ENCODE results near the gene FGF14. TPM values are rescaled to one million over a fixed set of nuclear protein-coding genes. Genes with fewer than 3 reads are reported as not detected.

Gene FGF14
- total RNA-seq, 2 experiments from 2014 or later = not detected

GRCh38 chr13:102208347-102208746, 193.5 kb downstream of the FGF14 start:
- peaks cover 5% of the 10 kb centered on the region for H3K27me3 Mint-ChIP-seq
- CTCF ChIA-PET = no interaction called here
- no peaks in the 10 kb centered on the region for H3K36me3 Mint-ChIP-seq (ENCODE audit: low read depth)
- no peak overlapping the region for H3K4me3 Mint-ChIP-seq
- no peak for DNase-seq
- no peaks in the 10 kb centered on the region for H3K9me3 Mint-ChIP-seq
- no peaks in the 10 kb centered on the region for H3K4me1 Mint-ChIP-seq
- no peak overlapping the region for H3K27ac Mint-ChIP-seq
- POLR2A ChIA-PET = no interaction called here

- peaks cover 5% of the 10 kb centered on the region for H3K27me3 Mint-ChIP-seq
- no peak overlapping the region for H3K4me3 Mint-ChIP-seq
- H3K27ac Mint-ChIP-seq = no peak overlapping the region
- H3K9me3 Mint-ChIP-seq = no peaks in the 10 kb centered on the region
- no peak for DNase-seq
- ChIA-PET POLR2A (no interaction called here), CTCF (no interaction called here)
- H3K4me1 Mint-ChIP-seq = no peaks in the 10 kb centered on the region
- no peaks in the 10 kb centered on the region for H3K36me3 Mint-ChIP-seq (ENCODE audit: low read depth)
These were observed 194.0 kb downstream of the FGF14 start for GRCh38 chr13:102207680-102208342.

- no peak overlapping the region for H3K27ac Mint-ChIP-seq
These were observed 198.1 kb downstream of the FGF14 start for GRCh38 chr13:102203718-102204117.

DNA sequence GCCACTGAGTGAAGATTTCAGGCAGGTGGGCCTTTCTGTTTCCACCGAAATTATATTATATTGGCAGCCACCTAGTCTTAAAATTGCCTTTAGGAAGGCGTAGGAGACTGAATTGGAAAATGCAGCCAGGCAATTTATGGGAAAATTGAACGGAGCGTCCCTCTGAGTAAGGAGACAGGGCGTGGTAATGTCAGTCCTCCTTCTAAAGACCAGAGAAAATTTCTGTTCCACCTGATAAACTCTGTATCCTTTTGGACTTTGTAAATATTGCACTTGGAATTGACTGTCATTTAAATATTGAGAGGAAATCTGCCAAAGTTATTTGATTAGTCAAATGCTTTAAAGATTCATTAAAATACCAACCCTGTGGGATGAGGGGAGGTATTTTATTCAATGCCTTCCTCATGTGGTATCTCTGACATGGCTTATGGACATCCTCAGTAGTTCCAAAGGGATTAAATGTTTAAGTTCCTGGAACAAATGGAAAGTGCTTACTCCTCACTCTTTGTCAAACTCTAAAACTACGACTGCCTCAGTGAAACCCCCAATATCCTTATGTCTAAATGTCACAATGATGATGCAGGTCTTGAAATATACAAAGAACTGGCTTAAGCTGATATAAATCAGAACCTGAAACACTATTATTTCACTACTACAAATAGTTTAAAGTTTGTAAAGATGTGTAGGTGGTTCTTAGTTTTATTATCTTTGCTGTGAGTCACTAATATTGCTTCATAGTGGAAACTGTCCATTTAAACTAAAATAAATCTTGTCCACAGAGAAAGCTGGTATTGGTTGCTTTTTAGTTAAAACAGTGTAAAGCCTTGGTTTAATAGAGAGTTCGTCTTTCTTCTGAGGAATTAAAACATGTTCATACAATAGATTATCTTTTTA, 203.2 kb downstream of the FGF14 start:
- H3K4me1 Mint-ChIP-seq = no peaks in the 10 kb centered on the region
- no peaks in the 10 kb centered on the region for H3K27me3 Mint-ChIP-seq
- ChIA-PET POLR2A (no interaction called here), CTCF (interaction anchor here (1.7 kb wide), 1 partner anchor 357 kb away, joined by 7 read pairs; no protein-coding TSS in a partner anchor)
- H3K9me3 Mint-ChIP-seq = no peaks in the 10 kb centered on the region
- H3K27ac Mint-ChIP-seq = no peak overlapping the region
- H3K4me3 Mint-ChIP-seq = no peak overlapping the region
- no peaks in the 10 kb centered on the region for H3K36me3 Mint-ChIP-seq (ENCODE audit: low read depth)
- no peak for DNase-seq

More at GRCh38 chr13:102203718-102204117, 198.1 kb downstream of the FGF14 start:
- no peaks in the 10 kb centered on the region for H3K4me1 Mint-ChIP-seq
- CTCF ChIA-PET = no interaction called here
- DNase-seq = no peak
- no peak overlapping the region for H3K4me3 Mint-ChIP-seq
- no peaks in the 10 kb centered on the region for H3K36me3 Mint-ChIP-seq (ENCODE audit: low read depth)
- no peaks in the 10 kb centered on the region for H3K9me3 Mint-ChIP-seq
- H3K27me3 Mint-ChIP-seq = no peaks in the 10 kb centered on the region
- POLR2A ChIA-PET = no interaction called here

DNA sequence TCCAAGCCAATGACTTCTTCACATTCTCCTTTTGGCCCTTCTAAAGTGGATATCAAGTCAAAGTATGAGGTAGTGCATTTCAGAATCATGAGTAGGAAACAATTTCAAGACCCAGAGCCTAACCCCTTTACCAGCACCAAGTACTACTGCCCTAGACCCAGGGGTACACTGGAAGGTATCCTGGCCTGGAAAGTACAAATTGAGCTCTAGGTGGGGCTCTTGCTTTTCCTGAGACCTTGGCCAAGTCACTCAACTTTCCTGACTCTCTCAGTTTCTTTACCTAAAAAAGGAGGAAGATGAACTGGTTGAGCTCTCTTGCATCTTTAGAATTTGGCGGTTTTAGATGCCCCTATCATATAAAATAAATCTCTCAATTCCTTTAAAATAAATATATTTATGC, 204.7 kb downstream of the FGF14 start:
- CTCF ChIA-PET = interaction anchor here (1.7 kb wide), 1 partner anchor 359 kb away, joined by 7 read pairs; no protein-coding TSS in a partner anchor
- POLR2A ChIA-PET = no interaction called here
- no peaks in the 10 kb centered on the region for H3K27me3 Mint-ChIP-seq

DNA sequence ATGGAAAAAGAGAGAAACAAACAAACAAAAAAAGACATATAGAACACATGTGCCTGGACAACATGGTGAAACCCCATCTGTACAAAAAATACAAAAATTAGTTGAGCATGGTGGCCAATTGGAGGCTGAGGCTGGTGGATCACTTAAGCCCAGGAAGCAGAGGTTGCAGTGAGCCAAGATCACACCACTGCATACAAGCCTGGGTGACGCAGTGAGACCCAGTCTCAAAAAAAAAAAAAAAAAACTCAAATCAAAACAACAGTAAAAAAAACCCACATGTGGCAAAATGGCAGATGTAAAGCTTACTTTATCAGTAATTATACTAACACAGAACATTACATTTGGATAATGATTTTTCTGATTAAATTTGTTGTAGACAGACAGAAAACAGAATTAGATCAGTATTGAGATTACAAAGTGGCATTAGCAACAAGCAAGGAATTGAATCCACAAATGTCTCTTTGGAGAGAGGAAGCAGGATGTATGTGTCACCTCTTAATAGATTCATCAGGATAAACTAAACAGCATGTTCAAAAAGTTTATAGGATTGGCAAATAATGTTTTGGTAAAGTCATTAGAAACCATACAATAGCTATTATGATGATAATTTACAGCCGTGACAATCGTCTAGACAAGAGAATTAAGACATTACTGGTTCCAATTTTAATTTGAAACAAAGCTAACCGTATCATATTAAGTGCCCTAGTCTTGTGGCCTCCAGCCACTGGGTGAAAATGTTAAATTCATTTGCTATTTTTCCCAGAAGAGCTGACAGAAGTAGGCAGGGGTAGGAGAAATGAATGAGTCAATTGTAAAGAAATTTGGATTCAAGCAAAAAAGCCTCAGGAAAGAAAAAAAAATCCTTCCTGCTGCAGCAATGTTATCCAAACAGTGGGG, 206.0 kb downstream of the FGF14 start:
- Mint-ChIP-seq H3K9me3 (no peaks in the 10 kb centered on the region), H3K36me3 (ENCODE audit: low read depth) (no peaks in the 10 kb centered on the region), H3K27me3 (no peaks in the 10 kb centered on the region), H3K4me1 (peaks cover 16% of the 10 kb centered on the region), H3K4me3 (no peak overlapping the region), H3K27ac (no peak overlapping the region)
- POLR2A ChIA-PET = no interaction called here
- no peak for DNase-seq
- CTCF ChIA-PET = no interaction called here

More for the DNA sequence above, 204.7 kb downstream of the FGF14 start:
- Mint-ChIP-seq H3K36me3 (ENCODE audit: low read depth) (no peaks in the 10 kb centered on the region), H3K27ac (no peak overlapping the region), H3K4me1 (peaks cover 10% of the 10 kb centered on the region), H3K9me3 (no peaks in the 10 kb centered on the region), H3K4me3 (no peak overlapping the region)
- no peak for DNase-seq

GRCh38 chr13:102192858-102193257, 209.0 kb downstream of the FGF14 start:
- no peak overlapping the region for H3K27ac Mint-ChIP-seq
- H3K9me3 Mint-ChIP-seq = no peaks in the 10 kb centered on the region
- H3K4me3 Mint-ChIP-seq = no peak overlapping the region
- H3K36me3 Mint-ChIP-seq (ENCODE audit: low read depth) = no peaks in the 10 kb centered on the region
- H3K27me3 Mint-ChIP-seq = no peaks in the 10 kb centered on the region
- POLR2A ChIA-PET = no interaction called here
- CTCF ChIA-PET = no interaction called here
- DNase-seq = no peak
- H3K4me1 Mint-ChIP-seq = peaks cover 16% of the 10 kb centered on the region

GRCh38 chr13:102191951-102192502, 209.8 kb downstream of the FGF14 start:
- peaks cover 16% of the 10 kb centered on the region for H3K4me1 Mint-ChIP-seq
- DNase-seq = no peak
- ChIA-PET CTCF (no interaction called here), POLR2A (no interaction called here)
- no peaks in the 10 kb centered on the region for H3K36me3 Mint-ChIP-seq (ENCODE audit: low read depth)
- H3K27ac Mint-ChIP-seq = peak overlapping the region; percentile 34
- H3K4me3 Mint-ChIP-seq = no peak overlapping the region
- H3K9me3 Mint-ChIP-seq = no peaks in the 10 kb centered on the region
- no peaks in the 10 kb centered on the region for H3K27me3 Mint-ChIP-seq

DNA sequence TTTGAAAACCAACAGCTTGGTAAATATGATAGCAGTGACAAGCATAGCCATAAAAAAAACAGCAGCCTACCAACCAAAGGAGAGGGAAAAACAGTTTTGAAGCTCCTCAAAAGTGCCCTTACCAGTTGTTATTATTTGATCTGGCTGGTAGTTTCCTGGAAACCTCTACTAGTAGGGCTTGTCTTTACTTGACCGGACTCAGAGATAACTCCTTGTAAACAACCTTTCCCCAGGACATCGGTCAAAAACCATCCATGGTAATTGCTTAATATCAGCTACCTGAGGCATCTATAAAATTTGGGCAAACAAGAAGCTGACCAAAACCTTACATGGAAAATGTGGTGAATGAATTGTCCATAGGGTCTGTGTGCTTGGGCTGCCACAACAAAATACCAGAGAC, 210.9 kb downstream of the FGF14 start:
- POLR2A ChIA-PET = no interaction called here
- no peak for DNase-seq
- CTCF ChIA-PET = no interaction called here
- Mint-ChIP-seq H3K4me1 (peaks cover 16% of the 10 kb centered on the region), H3K4me3 (no peak overlapping the region), H3K27ac (no peak overlapping the region), H3K9me3 (no peaks in the 10 kb centered on the region), H3K27me3 (no peaks in the 10 kb centered on the region), H3K36me3 (ENCODE audit: low read depth) (no peaks in the 10 kb centered on the region)

DNA sequence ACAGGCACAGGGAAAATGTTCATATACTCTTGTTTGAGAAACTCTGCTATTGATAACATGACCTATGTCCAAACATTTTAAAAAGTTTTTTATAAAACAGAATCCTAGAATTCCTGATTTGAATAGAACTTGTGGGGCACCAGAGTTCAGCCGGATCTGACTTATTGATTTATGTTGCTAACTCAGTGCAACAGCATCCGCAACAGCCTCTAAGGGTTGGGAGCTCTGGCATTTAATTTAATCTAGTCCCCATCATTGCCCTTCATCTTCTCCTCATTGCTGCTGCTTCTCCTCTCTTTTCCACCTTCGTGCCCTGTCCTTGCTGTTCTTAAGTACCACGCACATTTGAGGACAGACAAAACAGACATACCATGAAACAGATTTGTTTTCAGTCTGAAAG, 214.5 kb downstream of the FGF14 start:
- CTCF ChIA-PET = no interaction called here
- Mint-ChIP-seq H3K36me3 (ENCODE audit: low read depth) (no peaks in the 10 kb centered on the region), H3K27me3 (no peaks in the 10 kb centered on the region), H3K27ac (no peak overlapping the region), H3K4me3 (no peak overlapping the region), H3K9me3 (no peaks in the 10 kb centered on the region), H3K4me1 (peaks cover 7% of the 10 kb centered on the region)
- no peak for DNase-seq
- POLR2A ChIA-PET = no interaction called here

DNA sequence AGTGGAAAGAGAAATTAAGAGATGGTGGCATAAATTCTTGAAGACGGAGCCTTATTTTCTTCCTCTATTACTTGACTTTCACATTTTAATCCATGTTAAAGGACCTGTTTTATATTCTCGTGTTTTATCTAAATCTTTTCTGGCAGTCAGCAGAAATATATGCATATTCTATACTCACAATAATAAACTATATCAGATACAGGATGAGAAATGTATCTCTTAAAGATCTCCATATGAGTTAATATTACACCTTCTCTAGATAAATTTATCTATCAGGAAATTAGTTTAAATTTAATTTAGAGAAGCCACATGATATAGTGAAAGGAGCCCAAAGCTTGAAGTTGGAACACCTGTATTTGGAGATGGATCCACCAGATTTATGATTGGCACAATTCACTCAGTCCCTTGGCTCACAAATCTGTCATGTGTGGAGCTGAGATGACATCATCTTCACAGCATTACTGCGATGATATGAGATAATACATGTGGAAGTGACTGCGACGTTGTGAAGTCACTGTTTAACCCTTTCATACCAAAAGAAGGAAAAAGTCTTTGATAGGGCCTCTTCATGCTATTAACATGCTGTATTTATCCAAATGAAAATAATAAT, 216.4 kb downstream of the FGF14 start:
- no peaks in the 10 kb centered on the region for H3K9me3 Mint-ChIP-seq
- H3K4me1 Mint-ChIP-seq = no peaks in the 10 kb centered on the region
- POLR2A ChIA-PET = no interaction called here
- H3K36me3 Mint-ChIP-seq (ENCODE audit: low read depth) = no peaks in the 10 kb centered on the region
- DNase-seq = no peak
- H3K27ac Mint-ChIP-seq = no peak overlapping the region
- CTCF ChIA-PET = no interaction called here
- H3K4me3 Mint-ChIP-seq = no peak overlapping the region
- no peaks in the 10 kb centered on the region for H3K27me3 Mint-ChIP-seq

DNA sequence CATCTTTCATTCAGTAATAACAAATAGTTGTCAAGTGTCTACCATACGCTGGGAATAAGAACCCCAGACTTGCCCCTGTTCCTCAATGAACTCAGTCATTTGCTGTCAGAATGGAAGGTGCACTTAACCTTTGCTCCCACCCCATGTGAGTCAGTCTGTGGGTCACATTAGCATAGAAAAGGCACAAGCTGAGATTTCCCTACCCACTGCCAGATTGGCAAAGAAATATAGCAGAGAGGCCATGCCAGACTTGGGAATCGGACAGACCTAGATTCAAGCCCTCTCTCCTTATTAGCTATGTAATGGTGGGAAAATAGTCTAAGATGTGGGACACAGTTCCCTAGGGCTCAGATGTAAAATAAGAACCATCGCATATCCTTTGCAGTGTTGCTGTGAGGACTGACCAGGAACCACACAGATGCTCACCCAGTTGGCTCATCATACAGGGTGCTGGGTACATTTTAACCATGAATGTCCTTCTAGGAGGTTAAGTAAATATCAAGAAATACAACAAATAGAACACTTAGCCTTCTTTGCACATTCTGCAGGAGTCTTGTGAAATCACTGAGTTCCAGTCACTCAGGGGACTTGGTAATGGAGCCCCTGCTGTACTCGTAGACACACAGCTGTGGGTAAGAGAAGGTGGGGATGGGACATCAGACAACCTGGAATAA, 218.2 kb downstream of the FGF14 start:
- ChIA-PET POLR2A (no interaction called here), CTCF (no interaction called here)
- no peaks in the 10 kb centered on the region for H3K36me3 Mint-ChIP-seq (ENCODE audit: low read depth)

More for the DNA sequence above, 218.2 kb downstream of the FGF14 start:
- Mint-ChIP-seq H3K27ac (no peak overlapping the region), H3K4me3 (no peak overlapping the region), H3K4me1 (no peaks in the 10 kb centered on the region), H3K9me3 (no peaks in the 10 kb centered on the region), H3K27me3 (no peaks in the 10 kb centered on the region)
- no peak for DNase-seq

All from activated CD4-positive, alpha-beta memory T cell treated with anti-CD3 and anti-CD28 coated beads, Interleukin-2, amount 10 ng/mL, durations not matched to agents 7 days and 5 days (primary cell).